PFSK-1 (cell line): ENCODE data around the gene DPYD.

ENCODE experiments used
- POLR2AphosphoS5 ChIP-seq: IDR thresholded peaks from 2 replicates; pipeline ENCODE4 v1.6.1; 2012; ENCODE audit warnings: low read depth, mild to moderate bottlenecking, control low read depth, low read length, moderate library complexity
- REST ChIP-seq, 2 experiments: IDR thresholded peaks; 2 replicates each; pipeline versions ENCODE4 v1.6.1 to v1.8.0; 2011 to 2012; ENCODE audit warnings: low read depth in 2 of 2, low read length in 2 of 2, control low read depth in 1 of 2, inconsistent platforms in 1 of 2, mild to moderate bottlenecking in 1 of 2, moderate library complexity in 1 of 2; ENCODE audit not compliant: insufficient read depth in 1 of 2
- SIN3A ChIP-seq: IDR thresholded peaks from 2 replicates; pipeline ENCODE4 v1.6.1; 2012; ENCODE audit warnings: mild to moderate bottlenecking, low read length, moderate library complexity, borderline replicate concordance; ENCODE audit not compliant: insufficient read depth
- TAF1 ChIP-seq: IDR thresholded peaks from 2 replicates; pipeline ENCODE4 v1.6.1; 2012; ENCODE audit warnings: low read length, control low read depth, borderline replicate concordance; ENCODE audit not compliant: insufficient read depth

- TF ChIP-seq POLR2AphosphoS5 (no peak), TAF1 (no peak), REST (IDR thresholded peaks at IDR 0.05; ENCODE audit: insufficient read depth in 1 of 2, low read depth in 2 of 2, low read length in 2 of 2) (no peak), SIN3A (no peak)
These were observed 753.6 kb downstream of the DPYD start for GRCh38 chr1:97167246-97167645.
